K562 (cell line): ENCODE data around the gene TFAM. TPM values are rescaled to one million over a fixed set of nuclear protein-coding genes. Genes with fewer than 3 reads are reported as not detected.

ENCODE experiments used
- ARID3A ChIP-seq: IDR thresholded peaks from 2 replicates; pipeline ENCODE4 v1.6.1; 2012; ENCODE audit warnings: low read depth, low read length, improper control_type of control experiment, borderline replicate concordance
- CBX5 ChIP-seq: IDR thresholded peaks from 2 replicates; pipeline ENCODE4 v1.6.1; 2014; ENCODE audit warnings: low read depth, borderline replicate concordance
- CTCF ChIP-seq, 3 experiments: IDR thresholded peaks in 2 of 3; conservative IDR thresholded peaks in 1 of 3; 2 replicates each; pipeline ENCODE4 v1.5.1; 2011 to 2012; ENCODE audit warnings: low read length in 3 of 3, mild to moderate bottlenecking in 3 of 3, control low read depth in 2 of 3, improper control_type of control experiment in 1 of 3, inconsistent platforms in 1 of 3, low read depth in 1 of 3, mixed read lengths in 1 of 3, moderate library complexity in 1 of 3; ENCODE audit not compliant: insufficient read depth in 2 of 3
- E2F4 ChIP-seq: sonication (generic); formaldehyde crosslinking; IDR thresholded peaks from 2 replicates; pipeline ENCODE4 v1.8.0; 2022; ENCODE audit warnings: mild to moderate bottlenecking, low read depth, missing genetic modification reagents
- MAFK ChIP-seq: IDR thresholded peaks from 2 replicates; pipeline ENCODE4 v1.6.1; 2011; ENCODE audit warnings: low read length, improper control_type of control experiment
- MBD2 ChIP-seq: sonication (generic); IDR thresholded peaks from 2 replicates; pipeline ENCODE4 v1.6.1; 2016; ENCODE audit warnings: low read depth, borderline replicate concordance
- NRF1 ChIP-seq, 2 experiments: fragments of 450-650 bp; IDR thresholded peaks in 1 of 2; conservative IDR thresholded peaks in 1 of 2; 2 replicates each; pipeline ENCODE4 v1.6.1; 2014; ENCODE audit warnings: mild to moderate bottlenecking in 2 of 2
- RBFOX2 ChIP-seq: fragments of 200-400 bp; formaldehyde crosslinking; IDR thresholded peaks from 2 replicates; pipeline ENCODE4 v1.6.1; 2017; ENCODE audit warnings: low read depth, mild to moderate bottlenecking, low read length, moderate library complexity
- RBM25 ChIP-seq: fragments of 200-400 bp; formaldehyde crosslinking; IDR thresholded peaks from 2 replicates; pipeline ENCODE4 v1.6.1; 2018; ENCODE audit warnings: low read length, low read depth, moderate library complexity; ENCODE audit not compliant: severe bottlenecking
- RFX1 ChIP-seq: fragments of 450-650 bp; IDR thresholded peaks from 2 replicates; pipeline ENCODE4 v1.6.1; 2016; ENCODE audit warnings: mild to moderate bottlenecking, moderate library complexity
- SIN3B ChIP-seq: fragments of 450-650 bp; IDR thresholded peaks from 2 replicates; pipeline ENCODE4 v1.6.1; 2017; ENCODE audit warnings: low read depth, mild to moderate bottlenecking, moderate library complexity
- SMAD1 ChIP-seq: fragments of 150-350 bp; IDR thresholded peaks from 2 replicates; pipeline ENCODE4 v1.6.1; 2014; ENCODE audit warnings: low read length, low read depth; ENCODE audit not compliant: partially characterized antibody
- TRIM25 ChIP-seq: fragments of 450-650 bp; IDR thresholded peaks from 2 replicates; pipeline ENCODE4 v1.7.0; 2016; ENCODE audit warnings: borderline replicate concordance
- ZNF518B ChIP-seq: fragments of 250-450 bp; sonication (Bioruptor Pico); IDR thresholded peaks from 2 replicates; pipeline ENCODE4 v1.5.0; 2021; ENCODE audit warnings: mild to moderate bottlenecking, moderate library complexity
- polyA plus RNA-seq, 8 experiments: library from polyadenylated mRNA; depleted of rRNA in 4 of 8; stranded (reverse) in 5 of 8; unstranded in 3 of 8; fragments of >200 nt; fragmentation: Nextera tagmentation in 2 of 8; fragmentation: Illumina TruSeq in 1 of 8; extraction: Ambion mirVana in 2 of 8; extraction: Trizol in 1 of 8; gene quantifications; 2 replicates each; pipeline versions ENCODE4 v1.2.1 to v1.2.3, GENCODE V29; 2011 to 2014; ENCODE audit warnings: inconsistent platforms in 1 of 8, missing spikeins in 1 of 8
- total RNA-seq, 7 experiments: library from RNA; depleted of rRNA in 6 of 7; stranded (reverse); fragments of >200 nt in 6 of 7; fragmentation: Illumina TruSeq in 2 of 7; extraction: Trizol in 2 of 7; gene quantifications; 2 replicates each; pipeline versions ENCODE4 v1.2.1 to v1.2.3, GENCODE V29; 2011 to 2021; ENCODE audit warnings: low replicate concordance in 1 of 7

TFAM gene
- total and polyA plus RNA-seq, 9 of the 15 experiments (the other 6 are each of a cell fraction or from before 2014, with no cell fraction given) = 74.3 to 227 (median 155) TPM

GRCh38 chr10:58384999-58385783 lies at the start of gene TFAM (continued):
- no peak for TF ChIP-seq ZNF518B (CRISPR knock-in tag)
- peak; percentile 99 for TF ChIP-seq RBFOX2
- TF ChIP-seq RBM25 = no peak
- no peak for TF ChIP-seq E2F4 (CRISPR knock-in tag)
- peak; percentile 83 to 91 (median 90) for TF ChIP-seq CTCF (IDR thresholded peaks at IDR 0.05 in 2 of 3, conservative IDR thresholded peaks at IDR 0.05 in 1 of 3; ENCODE audit: insufficient read depth in 2 of 3, low read depth in 1 of 3, low read length in 3 of 3)
- 0 out of 2 replicates have a peak, but pooled peaks have one; percentile 57 for TF ChIP-seq TRIM25
- TF ChIP-seq MAFK = peak; percentile 3; the same call in 1 of the 2 replicates
- TF ChIP-seq ARID3A = no peak
- peak; percentile 81 for TF ChIP-seq SMAD1
- TF ChIP-seq NRF1 (conservative IDR thresholded peaks at IDR 0.05 in 1 of 2, IDR thresholded peaks at IDR 0.05 in 1 of 2) = peak; percentile 94 to 95
- peak; percentile 90 for TF ChIP-seq MBD2
- no peak for TF ChIP-seq RFX1
- peak; percentile 68; the same call in 1 of the 2 replicates for TF ChIP-seq CBX5
- TF ChIP-seq SIN3B = peak; percentile 62
